RKO (cell line): Measurements from ENCODE around the gene KRTAP5-11.
"Not testable (repeated sequence)": the region's sequence is repeated elsewhere in the genome, so short reads cannot be mapped to it uniquely, and the experiment has no call there.

Source experiments
- DNase-seq: peaks from one replicate; pipeline ENCODE4 v3.0.0-alpha.2; 2016; ENCODE audit warnings: low spot score

KRTAP5-11 gene

DNA sequence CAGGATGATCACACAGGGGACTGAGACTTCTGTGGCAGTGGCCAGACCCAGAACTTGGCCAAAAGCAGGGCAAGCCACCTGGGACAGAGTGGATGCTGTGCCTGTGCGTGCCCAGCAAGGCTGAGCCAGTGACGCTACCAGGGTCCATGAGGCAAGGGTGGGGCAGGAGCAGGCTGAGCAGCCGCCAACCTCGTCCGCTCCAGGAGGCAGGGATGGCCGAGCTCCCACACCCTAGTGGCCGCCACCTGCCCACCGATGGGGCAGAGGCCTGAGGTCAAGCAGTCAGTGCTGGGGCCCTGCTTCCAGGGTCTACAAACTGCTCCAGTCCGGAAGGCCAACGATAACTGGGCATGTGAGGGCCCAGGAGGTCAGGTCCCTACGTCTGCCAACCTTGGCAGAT lies 27.2 kb downstream of the KRTAP5-11 start:
- DNase-seq = no peak

DNA sequence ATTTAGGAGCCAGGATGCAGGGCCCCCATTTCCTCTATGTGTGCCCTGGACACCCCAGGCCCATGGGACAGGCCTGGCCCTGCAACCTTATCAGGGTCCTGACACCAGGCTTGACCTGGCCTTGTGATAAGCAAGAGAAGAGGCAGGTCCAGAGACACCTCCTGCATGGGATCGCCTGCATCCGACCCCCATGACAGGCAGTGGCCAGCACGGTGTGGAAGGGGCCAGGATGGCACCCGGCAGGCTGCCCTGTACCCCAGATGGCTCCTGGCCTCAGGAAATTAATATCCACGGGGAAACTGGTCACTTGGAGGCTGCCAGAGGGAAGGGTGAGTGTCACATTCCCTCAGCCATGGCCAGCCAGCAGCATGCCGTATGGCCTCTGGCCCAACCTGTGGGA lies 27.7 kb downstream of the KRTAP5-11 start:
- DNase-seq = no peak

DNA sequence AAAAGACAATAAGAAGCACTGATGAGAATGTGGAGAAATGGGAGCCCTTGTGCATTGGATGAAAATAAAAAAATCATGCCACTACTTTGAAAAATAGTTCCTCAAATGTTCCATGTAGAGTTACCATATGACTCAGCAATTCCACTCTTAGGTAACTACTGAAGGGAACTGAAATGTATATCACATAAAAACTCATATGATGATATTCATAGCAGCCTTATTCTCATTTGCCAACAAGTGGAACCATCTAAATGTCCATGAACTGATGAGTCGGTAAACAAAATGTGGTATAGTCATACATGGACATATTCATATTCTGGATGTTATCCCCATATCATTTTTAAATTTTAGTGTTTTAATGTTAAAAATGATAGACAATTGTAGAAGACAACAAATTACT lies 31.0 kb downstream of the KRTAP5-11 start:
- no peak for DNase-seq

DNA sequence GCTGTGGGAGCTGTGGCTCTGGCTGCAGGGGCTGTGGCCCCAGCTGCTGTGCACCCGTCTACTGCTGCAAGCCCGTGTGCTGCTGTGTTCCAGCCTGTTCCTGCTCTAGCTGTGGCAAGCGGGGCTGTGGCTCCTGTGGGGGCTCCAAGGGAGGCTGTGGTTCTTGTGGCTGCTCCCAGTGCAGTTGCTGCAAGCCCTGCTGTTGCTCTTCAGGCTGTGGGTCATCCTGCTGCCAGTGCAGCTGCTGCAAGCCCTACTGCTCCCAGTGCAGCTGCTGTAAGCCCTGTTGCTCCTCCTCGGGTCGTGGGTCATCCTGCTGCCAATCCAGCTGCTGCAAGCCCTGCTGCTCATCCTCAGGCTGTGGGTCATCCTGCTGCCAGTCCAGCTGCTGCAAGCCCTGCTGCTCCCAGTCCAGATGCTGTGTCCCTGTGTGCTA lies 33.9 kb downstream of the KRTAP5-11 start:
- DNase-seq = no peak

DNA sequence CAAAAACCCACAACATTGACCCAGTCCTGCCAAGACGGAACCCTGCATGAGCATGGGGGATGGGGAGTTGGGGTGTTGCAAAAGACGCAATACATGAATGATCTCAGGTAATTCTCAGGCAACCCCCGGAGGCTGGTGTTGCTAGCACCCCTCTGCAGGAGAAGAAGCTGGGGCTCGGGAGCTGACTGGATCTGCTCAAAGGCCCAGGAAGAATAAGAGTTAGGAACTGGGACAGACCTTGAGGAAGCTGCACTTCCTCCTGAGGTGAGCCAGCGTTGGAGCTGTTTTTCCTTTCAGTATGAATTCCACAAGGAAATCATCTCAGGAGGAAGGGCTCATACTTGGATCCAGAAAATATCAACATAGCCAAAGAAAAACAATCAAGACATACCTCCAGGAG lies 34.6 kb downstream of the KRTAP5-11 start, which contains the start of gene KRTAP5-9:
KRTAP5-9 (plus strand) TSS at position 301 of the 400 bp plus-strand sequence. CDS start 238 bp downstream, outside the sequence.
- DNase-seq = no peak

DNA sequence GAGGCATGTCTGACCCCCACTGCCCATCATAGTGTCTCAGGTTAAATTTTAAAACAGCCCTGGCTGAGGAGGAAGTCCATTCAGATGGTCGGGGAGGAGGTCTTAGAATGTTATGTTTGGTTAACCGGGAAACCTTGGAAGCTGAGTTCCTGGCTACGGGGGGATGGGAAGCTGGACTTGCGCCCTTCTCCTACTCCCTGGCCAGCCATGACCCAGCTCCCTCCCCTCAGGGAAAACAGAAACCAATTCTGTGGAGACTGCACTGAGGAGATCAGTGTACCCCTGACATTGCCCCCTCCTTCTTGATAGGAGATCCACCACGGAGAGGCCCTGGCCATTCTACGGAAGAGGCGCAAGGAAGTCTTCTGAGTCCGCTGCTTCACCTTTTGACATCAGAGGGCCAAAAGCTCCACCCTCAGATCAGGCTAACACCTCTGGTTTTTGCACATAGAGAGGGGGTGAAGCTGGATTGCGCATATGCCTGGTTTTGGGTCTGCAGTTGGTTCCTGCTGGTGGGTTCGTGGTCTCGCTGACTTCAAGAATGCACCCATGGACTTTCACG lies 37.2 kb downstream of the KRTAP5-11 start:
- DNase-seq = no peak

DNA sequence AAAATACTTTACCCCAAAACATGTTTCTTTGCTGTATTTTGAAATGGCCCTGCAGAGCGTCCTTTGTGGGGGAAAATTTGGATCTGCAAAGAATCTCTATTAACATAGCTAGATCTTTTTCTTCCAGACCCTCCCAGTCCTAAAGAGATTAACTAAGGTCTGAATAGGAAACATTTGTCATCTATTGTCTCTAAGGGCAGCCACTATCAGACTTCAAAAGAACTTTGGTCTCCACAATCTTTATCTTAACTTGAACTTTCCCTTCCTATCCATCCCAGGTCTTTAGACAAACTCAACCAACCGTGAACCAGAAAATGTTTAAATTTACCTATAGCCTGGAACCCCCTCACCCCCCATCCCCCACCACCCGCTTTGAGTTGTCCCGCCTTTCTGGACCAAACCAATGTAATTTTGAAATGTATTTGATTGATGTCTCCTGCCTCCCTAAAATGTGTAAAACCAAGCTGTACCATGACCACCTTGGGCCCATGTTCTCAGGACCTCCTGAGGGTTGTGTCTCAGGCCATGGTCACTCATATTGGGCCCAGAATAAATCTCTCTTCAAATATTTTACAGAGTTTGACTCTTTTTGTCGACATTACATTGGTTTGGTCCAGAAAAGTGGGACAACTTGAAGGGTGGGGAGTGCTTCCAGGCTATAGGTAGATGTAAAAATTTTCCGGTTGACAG lies 38.0 kb downstream of the KRTAP5-11 start:
- DNase-seq = no peak

DNA sequence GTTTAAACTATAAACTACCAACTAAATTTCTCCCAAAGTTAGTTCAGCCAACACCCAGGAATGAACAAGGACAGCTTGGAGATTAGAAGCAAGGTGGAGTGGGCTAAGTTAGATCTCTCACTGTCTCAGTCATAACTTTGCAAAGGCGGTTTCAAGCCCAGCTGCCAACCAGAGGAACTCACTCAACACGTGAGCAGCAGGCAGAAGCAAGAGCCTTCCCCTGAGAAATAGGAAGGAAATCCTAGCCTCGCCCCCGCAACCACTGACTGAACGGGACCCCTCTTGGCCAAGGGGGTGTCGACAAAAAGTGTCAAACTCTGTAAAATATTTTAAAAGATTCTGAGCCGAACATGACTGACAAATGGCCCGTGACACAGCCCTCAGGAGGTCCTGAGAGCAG lies 38.8 kb downstream of the KRTAP5-11 start:
- no peak for DNase-seq

DNA sequence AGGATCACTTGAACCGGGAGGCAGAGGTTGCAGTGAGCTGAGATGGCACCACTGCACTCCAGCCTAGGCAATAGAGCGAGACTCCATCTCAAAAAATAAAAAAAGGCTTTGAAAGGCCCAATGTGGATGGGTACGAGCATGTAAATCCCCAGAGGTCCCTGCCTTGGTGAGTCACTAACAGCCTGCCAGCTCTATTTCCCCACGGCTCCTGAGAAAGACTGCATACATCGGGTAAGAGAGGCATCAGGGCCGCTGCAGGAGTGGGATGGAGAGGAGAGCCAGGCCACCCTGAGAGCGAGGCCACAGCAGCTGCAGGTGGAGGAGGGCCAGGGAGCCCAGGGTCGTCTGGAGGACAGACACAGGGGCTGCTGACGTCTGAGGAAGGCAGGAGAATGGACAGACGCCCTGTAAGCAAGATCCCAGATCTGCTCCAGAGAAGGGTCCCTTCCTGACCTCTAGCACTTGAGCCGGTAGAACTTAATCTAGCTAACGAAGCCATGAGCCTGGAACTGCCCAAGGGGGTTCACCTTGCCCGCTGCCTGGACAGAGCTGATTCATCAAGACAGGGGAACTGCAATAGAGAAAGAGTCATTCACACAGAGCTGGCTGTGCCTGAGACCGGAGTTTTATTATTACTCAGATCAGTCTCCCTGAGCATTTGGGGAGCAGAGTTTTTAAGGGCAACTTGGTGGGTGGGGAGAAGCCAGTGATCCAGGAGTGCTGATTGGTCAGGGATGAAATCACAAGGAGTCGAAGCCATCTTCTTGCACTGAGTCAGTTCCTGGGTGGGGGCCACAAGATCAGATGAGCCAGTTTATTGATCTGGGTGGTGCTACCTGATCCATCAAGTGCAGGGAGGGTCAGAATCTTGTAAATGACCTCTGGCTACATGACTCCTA lies 39.5 kb downstream of the KRTAP5-11 start:
- no peak for DNase-seq

DNA sequence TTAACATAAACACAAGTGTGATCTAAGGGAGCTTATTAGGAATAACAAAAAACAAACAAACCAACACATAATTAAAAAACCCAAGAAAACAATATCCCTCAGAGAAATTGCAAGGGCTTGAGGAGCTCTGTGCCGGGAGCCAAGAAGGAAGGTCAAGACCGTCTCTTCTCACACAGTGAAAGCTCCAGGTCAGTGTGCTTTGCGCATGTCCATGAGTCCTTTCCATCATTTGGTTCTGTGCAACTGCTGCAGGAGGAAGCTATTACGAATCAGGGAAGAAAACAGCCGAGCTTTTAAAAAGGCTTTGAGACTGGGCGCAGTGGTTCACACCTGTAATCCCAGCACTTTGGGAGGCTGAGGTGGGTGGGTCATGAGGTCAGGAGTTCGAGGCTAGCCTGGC lies 40.3 kb downstream of the KRTAP5-11 start:
- DNase-seq = no peak

DNA sequence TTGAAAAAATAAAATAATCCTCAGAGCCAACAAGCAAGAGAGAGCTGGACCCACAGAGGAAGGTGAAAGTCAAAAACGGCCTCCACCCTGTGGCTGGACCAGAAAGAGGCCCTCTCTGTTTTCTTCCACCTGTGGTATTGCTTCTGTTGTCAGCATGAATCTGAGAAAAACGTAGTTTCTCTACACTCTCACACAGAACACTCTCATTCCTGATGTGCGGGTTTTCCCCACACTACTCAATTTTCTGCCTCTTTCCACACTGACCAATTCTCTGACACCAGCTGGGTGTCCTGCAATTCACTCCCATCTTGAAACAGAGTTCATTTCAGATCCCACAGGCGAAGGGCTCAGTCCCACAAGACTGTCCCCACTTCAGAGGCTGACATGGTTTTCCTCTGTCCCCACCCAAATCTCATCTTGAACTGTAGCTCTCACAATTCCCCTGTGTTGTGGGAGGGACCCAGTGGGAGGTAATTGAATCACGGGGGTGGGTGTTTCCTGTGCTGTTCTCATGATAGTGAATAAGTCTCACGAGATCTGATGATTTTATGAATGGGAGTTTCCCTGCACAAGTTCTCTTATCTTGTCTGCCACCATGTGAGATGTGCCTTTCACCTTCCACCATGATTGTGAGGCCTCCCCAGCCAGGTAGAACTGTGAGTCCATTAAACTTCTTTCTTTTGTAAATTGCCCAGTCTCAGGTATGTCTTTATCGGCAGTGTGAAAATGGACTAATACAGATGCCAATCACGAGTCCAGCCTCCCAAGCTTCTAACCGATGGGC lies 42.0 kb downstream of the KRTAP5-11 start:
- not testable (repeated sequence) for DNase-seq

DNA sequence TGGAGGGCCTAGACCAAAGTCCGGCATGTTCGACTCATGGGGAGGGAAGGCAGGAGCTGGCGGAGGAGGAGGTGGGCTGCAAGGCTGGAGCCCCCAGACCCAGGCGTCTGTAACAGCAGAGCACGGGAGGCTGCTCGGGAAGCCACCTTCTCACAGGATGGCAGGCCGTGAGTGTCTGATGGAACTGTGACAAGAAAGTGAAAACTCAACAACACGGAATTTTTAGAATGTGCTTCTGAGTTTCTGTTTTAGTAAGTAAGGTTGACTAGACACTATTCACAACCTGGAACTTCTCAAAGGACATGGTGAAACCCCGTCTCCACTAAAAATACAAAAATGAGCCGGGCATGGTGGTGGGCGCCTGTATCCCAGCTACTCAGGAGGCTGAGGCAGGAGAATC lies 42.7 kb downstream of the KRTAP5-11 start:
- not testable (repeated sequence) for DNase-seq

DNA sequence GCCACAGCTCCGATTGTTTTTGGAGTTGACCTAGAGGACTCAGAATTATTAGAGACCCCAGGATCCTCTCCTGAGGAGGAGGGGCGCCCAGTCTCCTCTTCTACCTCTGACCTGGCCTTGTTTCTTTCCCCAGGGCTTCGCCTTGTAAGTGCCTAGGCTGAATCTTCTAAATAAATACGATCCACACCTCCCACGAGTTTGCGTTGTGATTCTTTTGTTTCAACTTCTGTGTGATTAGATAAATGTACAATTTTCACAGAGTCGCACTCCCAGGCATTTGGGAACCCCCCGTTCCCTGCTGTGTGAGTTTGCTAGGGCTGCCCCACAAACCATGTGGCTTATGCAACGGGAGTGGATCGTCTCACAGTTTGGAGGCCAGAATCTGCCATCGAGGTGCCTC lies 43.7 kb downstream of the KRTAP5-11 start:
- no peak for DNase-seq

DNA sequence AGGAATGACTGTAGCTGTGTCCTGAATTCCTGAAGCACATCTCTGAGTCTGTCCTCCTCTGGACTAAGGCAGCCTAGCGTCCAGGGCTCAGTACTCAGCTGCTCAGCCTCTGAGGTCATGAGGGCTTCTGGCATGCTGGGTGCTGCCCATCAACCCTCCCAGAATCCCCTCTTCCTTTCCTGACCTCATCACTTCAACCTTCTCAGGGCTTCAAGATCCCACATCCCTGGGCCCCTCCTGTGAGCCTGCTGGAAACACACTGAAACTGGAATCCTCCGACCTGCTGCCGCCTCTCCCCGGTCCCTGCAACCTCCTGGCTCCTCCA lies 44.0 kb downstream of the KRTAP5-11 start:
- DNase-seq = no peak

DNA sequence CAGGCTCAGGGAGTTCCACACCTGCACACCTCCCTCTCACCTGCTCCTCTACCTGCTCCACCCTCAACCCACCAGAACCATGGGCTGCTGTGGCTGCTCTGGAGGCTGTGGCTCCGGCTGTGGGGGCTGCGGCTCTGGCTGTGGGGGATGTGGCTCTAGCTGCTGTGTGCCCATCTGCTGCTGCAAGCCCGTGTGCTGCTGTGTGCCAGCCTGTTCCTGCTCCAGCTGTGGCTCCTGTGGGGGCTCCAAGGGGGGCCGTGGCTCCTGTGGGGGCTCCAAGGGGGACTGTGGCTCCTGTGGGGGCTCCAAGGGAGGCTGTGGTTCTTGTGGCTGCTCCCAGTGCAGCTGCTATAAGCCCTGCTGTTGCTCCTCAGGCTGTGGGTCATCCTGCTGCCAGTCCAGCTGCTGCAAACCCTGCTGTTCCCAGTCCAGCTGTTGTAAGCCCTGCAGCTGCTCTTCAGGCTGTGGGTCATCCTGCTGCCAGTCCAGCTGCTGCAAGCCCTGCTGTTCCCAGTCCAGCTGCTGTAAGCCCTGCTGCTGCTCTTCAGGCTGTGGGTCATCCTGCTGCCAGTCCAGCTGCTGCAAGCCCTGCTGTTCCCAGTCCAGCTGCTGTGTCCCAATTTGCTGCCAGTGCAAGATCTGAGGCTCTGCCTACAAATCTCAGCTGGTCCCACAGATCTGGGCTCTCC lies 44.6 kb downstream of the KRTAP5-11 start, which contains the start of gene KRTAP5-8:
KRTAP5-8 (plus strand) TSS at position 49 of the 689 bp plus-strand sequence; CDS start at position 80, 31 bp downstream.
- not testable (repeated sequence) for DNase-seq

DNA sequence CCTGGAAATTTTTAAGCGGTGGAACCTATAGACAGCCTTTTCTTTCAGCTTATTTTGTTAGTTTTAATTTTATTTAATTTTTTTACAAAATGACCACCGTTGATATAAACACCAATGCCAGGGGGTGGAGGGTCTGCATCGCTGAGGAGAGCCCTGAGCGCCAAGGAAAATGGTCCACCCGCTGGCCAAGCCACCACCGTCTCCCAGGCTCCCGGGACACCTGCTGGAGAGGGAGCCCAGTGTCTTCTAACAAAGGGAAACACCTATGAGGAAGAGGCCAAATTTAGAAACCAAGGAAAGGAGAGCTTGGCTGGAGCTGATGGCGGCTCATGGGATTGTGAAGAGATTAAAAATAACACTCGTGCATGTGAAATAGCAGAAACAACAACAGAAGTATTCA lies 45.1 kb downstream of the KRTAP5-11 start:
- DNase-seq = no peak

DNA sequence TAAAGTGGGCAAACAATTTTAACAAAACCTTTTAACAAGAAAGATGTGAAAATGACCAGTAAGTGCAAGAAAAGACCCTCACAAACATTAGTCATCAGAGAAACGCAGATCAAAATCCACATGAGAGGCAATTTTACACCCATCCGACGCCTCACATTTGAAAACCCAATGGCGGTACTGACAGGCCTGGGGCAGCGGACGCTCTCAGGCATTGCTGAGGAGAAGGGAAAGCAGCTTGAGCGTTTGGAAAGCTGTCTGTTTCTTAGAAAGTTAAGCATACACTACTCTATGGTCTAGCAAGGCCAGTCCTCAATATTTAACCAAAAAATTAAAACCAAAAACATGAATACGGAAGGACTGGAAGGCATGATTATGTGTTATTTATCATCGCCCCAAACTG lies 46.9 kb downstream of the KRTAP5-11 start:
- no peak for DNase-seq

DNA sequence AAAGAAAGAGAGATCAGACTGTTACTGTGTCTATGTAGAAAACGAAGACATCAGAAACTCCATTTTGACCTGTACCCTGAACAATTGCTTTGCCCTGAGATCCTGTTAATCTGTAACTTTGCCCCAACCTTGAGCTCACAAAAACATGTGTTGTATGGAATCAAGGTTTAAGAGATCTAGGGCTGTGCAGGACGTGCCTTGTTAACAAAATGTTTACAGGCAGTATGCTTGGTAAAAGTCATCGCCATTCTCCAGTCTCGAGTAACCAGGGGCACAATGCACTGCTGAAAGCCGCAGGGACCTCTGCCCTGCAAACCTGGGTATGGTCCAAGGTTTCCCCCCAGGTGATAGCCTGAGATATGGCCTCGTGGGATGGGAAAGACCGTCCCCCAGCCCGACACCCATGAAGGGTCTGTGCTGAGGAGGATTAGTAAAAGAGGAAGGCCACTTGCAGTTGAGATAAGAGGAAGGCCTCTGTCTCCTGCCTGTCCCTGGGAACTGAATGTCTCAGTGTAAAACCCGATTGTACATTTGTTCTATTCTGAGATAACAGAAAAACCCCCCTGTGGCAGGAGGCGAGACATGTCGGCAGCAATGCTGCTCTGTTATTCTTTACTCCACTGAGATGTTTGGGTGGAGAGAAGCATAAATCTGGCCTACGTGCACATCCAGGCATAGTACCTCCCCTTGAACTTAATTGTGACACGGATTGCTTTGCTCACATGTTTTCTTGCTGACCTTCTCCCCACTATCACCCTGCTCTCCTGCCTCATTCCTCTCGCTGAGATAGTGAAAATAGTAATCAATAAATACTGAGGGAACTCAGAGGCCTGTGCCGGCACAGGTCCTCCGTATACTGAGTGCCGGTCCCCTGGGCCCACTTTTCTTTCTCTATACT lies 47.7 kb downstream of the KRTAP5-11 start:
- not testable (repeated sequence) for DNase-seq

DNA sequence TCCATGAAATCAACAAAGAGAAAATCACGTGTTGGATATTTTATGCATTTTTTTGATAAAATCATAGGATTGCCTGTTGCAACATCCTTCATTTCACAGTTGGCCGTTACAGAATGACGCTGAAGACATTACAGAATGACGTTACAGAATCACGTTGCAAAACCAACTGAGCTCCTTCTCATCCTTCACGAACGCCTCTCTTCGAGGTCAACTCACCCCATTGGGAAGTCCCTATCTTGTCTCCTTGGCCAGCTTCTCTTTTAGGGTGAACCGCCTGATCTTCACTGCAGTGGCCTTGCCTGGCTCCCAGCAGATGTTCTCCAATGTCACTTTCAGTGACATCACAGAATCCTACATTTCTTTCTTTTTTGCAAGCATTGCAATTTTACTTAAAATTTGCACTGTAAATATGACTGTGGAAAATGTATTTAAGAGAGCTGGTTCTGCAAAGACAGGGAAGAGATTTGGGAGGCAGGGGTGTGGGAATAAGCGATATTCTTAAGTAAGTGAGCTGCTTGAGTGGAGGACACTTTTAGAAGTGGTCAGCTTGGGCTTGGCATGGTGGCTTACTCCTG lies 50.6 kb downstream of the KRTAP5-11 start:
- DNase-seq = no peak
